Measurements from ENCODE around the gene PRKCE.

PRKCE gene

DNA sequence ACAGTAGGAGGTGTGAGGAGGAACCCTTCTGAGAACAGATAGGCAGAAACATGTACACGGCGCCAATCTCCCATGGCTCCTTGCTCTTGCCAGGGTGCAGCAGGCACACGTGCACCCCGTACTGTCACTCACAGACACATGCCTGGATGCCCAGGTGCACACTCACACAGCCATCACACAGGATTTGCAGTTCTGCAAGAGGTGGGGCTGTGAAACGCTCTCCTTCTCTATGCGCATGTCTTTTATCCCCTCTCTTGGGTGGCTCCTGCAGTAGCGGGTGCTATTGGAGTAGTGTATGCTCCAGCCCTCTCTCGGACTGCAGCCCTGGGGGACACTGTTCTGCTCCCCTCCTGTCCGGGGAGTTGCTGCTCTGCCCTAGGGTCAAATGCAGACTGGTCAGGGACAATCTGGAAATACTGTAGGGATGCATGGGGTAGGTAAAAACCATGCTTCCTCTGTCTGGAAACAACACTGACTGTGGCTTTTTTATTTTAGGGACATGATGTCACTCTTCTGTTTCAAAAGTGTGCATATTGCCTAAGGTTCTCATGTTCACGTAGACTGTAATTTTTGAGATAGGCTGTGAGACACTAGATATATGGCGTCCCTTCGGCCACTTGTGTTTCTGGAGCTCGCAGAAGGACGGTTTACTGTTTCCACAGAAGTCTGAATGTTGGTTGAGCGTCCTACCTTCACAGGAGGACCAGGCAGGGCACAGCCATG, 118.5 kb downstream of the PRKCE start:
- H3K27me3 Mint-ChIP-seq, result no peaks in the 10 kb centered on the region
- no peaks in the 10 kb centered on the region for H3K36me3 Mint-ChIP-seq
- no peaks in the 10 kb centered on the region for H3K9me3 Mint-ChIP-seq (ENCODE audit: low read depth)
- no peak overlapping the region for H3K4me3 Mint-ChIP-seq
- peaks cover 2% of the 10 kb centered on the region for H3K4me1 Mint-ChIP-seq (ENCODE audit: low read depth)
- H3K27ac Mint-ChIP-seq, result no peak overlapping the region

DNA sequence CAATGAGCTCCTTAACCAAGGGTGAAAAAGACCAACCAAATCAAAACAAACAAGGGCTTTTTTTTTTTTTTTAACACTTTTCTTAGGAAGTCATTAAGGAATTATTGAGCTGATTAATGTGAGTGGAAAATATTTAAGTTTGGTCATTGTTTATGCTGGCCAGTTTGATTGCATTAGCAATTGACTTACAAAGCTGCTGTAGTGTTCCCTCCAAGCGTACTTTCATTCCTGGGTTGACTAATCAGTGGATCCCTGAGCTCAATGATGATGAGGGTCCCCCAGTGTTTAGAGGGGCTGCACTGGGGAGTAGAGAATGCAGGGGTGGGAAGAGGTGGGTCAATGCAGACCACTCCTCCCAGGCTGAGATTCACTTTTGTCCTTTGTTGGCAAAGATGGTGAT, 119.3 kb downstream of the PRKCE start:
- H3K4me3 Mint-ChIP-seq, result no peak overlapping the region
- H3K27me3 Mint-ChIP-seq, result no peaks in the 10 kb centered on the region
- no peaks in the 10 kb centered on the region for H3K36me3 Mint-ChIP-seq
- H3K4me1 Mint-ChIP-seq (ENCODE audit: low read depth), result peaks cover 2% of the 10 kb centered on the region
- no peak overlapping the region for H3K27ac Mint-ChIP-seq
- H3K9me3 Mint-ChIP-seq (ENCODE audit: low read depth), result no peaks in the 10 kb centered on the region

DNA sequence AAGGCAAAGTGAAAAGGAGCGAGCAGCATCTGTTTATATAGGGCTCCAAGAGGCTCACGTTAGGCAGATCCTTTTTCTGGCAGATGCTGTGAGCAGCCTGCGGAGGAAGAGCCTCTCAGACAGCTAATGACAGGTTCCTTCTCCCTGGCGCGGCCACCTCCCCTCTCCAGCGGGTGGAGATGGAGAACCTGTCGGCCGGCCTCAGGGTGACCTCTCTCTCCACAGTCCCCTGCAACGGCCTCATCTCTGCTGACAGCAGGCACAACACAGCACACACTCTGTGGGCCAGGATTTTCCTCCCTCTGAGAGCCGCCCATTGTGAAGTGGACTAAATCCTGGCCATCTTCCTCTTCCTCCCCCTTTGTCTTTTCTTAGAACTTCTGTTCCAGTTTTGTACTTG, 119.8 kb downstream of the PRKCE start:
- Mint-ChIP-seq H3K9me3 (ENCODE audit: low read depth) (no peaks in the 10 kb centered on the region), H3K27ac (no peak overlapping the region), H3K36me3 (no peaks in the 10 kb centered on the region), H3K4me3 (no peak overlapping the region), H3K4me1 (ENCODE audit: low read depth) (peaks cover 2% of the 10 kb centered on the region), H3K27me3 (no peaks in the 10 kb centered on the region)

DNA sequence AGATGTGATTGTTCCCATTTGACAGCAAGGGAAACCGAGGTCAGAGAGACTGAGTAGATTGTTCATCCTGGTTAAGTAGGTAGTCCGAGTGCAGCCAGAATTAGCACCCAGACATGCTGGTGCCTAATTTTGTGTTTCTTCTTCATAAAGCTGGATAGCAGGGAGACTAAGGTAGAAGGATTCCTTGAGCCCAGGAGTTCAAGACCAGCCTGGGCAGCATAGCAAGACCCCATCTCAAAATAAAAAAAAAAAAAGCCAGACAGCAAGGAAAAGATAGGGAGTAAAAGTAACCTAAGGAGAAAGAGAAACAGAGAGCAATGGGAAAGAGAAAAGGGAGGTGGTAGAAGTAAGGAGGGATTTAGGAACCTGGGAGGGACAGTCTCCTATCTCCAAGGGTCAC, 120.6 kb downstream of the PRKCE start:
- H3K27me3 Mint-ChIP-seq, result no peaks in the 10 kb centered on the region
- no peak overlapping the region for H3K27ac Mint-ChIP-seq
- H3K36me3 Mint-ChIP-seq, result no peaks in the 10 kb centered on the region
- H3K9me3 Mint-ChIP-seq (ENCODE audit: low read depth), result no peaks in the 10 kb centered on the region
- H3K4me1 Mint-ChIP-seq (ENCODE audit: low read depth), result peaks cover 2% of the 10 kb centered on the region
- H3K4me3 Mint-ChIP-seq, result no peak overlapping the region

DNA sequence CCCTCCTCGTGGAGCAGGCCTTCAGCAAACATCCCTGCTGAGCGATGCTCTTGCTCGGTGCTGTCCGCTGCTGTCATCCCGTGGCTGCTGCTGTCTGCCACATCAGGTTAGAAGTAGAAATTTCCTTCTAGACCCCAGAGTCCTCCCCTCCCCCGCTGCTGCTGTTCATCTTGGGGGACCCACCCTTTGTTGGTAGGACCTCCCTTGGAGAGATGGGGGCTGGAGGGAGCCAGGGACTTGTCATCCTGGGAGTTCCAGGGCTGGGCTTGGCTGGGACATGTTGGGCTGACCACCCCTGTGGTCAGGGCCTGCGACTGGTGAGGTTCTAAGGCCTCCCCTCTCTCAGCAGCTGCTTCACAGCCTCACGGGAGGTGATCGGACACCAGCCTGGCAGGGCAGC, 122.4 kb downstream of the PRKCE start:
- Mint-ChIP-seq H3K27me3 (no peaks in the 10 kb centered on the region), H3K4me1 (ENCODE audit: low read depth) (peaks cover 6% of the 10 kb centered on the region)

DNA sequence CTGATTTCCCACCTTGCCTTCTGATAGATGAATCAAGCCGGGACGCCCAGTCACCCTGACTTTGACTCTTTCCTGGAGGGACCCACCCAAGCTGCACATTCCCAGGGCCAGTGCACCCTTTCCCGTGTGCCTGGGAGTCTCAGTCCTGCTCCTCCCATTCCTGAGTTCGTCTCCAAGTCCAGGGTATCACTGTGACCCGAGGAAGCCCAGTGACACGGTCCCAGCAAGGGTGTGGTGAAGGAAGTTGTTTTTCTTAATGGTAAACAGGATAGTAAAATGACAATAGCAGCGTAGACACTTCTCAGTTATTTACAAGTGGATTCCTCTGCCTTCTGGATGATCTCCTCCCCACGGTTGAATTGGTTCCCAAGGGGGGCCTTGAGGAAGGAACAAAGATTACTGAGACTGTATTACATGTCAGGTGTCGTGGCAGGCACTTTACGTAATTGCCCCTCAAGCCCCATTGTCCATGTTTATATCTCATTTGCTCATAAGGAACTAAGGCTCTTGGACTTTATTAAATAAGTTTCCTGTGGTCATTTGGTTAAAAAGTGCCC, 123.3 kb downstream of the PRKCE start:
- H3K36me3 Mint-ChIP-seq, result no peaks in the 10 kb centered on the region
- no peak overlapping the region for H3K4me3 Mint-ChIP-seq
- H3K9me3 Mint-ChIP-seq (ENCODE audit: low read depth), result no peaks in the 10 kb centered on the region
- peaks cover 4% of the 10 kb centered on the region for H3K4me1 Mint-ChIP-seq (ENCODE audit: low read depth)
- no peaks in the 10 kb centered on the region for H3K27me3 Mint-ChIP-seq
- no peak overlapping the region for H3K27ac Mint-ChIP-seq

More for the DNA sequence above, 122.4 kb downstream of the PRKCE start:
- no peaks in the 10 kb centered on the region for H3K9me3 Mint-ChIP-seq (ENCODE audit: low read depth)
- no peak overlapping the region for H3K27ac Mint-ChIP-seq
- H3K4me3 Mint-ChIP-seq, result no peak overlapping the region
- no peaks in the 10 kb centered on the region for H3K36me3 Mint-ChIP-seq

DNA sequence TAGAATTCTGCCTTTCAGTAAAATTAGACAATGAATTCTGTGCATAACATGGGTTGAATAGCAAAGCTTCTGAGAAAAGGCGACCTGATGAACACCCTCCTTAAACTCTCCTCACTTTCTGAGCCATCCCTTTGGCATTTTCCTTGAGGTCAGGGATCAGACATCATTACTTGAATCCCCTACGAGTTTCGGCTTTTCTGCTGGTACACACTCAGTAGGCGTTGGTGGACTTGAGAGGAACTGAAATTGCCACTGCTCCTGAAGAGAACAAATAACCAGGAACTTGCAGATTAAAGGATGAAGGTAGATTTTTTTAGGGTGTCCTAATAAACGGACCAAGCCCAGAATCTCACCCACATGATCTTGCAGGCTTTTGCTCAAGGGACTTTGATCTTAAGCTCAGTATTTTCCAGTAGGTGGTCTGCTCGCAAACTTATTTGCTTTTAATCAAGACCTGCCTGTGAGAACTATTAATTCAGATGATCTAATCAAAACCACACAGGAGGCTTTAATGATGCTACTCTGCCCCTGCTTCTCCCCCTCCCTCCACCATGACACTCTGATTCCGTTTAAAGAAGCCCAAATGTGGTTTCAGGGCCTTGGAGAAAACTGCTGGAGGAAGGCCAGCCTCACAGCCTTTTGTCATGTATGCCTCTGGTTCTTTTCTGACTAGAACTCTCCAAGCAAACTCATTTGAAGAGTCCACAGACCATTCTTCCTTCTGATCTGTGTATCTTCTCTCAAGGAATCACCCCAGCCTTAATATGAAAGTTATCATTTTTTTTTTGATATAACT, 124.9 kb downstream of the PRKCE start:
- Mint-ChIP-seq H3K36me3 (no peaks in the 10 kb centered on the region), H3K9me3 (ENCODE audit: low read depth) (no peaks in the 10 kb centered on the region), H3K27ac (no peak overlapping the region), H3K4me1 (ENCODE audit: low read depth) (peaks cover 4% of the 10 kb centered on the region), H3K27me3 (no peaks in the 10 kb centered on the region), H3K4me3 (no peak overlapping the region)

DNA sequence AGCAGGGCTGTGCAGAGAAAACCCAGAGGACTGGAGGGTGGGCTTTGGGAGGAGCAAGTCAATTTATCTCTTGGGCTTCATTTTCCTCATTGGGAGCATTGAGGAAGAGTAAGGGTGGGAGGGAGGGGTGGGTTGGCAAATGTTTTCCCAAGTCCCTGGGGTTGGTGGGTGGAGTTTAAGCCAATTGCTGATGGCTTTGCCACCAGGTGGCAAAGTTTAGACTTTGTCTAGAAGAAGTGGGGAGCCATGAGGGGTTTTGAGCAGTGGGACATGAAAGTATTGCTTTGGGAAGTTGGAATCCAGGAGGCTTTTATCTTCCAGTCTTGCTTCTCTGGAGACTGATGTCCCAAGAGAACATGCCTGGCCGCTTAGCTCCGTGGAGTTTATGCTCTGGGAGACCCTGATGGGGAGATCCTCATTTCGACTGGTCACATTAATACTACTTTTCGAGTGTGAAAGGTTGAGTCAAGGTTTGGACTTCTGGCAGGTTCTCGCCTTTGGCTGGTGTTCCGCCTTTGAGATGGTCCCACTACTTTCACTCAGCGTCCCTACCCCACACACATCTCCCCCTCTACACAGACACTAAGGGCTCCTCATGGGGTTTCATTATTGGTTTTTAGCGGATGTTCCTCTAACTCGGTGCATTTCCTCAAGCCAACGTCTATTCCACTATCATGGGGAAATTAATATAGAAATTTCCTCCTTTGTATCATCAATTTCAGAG, 126.7 kb downstream of the PRKCE start:
- Mint-ChIP-seq H3K27ac (no peak overlapping the region), H3K4me3 (no peak overlapping the region), H3K4me1 (ENCODE audit: low read depth) (peaks cover 4% of the 10 kb centered on the region), H3K36me3 (no peaks in the 10 kb centered on the region), H3K9me3 (ENCODE audit: low read depth) (no peaks in the 10 kb centered on the region), H3K27me3 (no peaks in the 10 kb centered on the region)

DNA sequence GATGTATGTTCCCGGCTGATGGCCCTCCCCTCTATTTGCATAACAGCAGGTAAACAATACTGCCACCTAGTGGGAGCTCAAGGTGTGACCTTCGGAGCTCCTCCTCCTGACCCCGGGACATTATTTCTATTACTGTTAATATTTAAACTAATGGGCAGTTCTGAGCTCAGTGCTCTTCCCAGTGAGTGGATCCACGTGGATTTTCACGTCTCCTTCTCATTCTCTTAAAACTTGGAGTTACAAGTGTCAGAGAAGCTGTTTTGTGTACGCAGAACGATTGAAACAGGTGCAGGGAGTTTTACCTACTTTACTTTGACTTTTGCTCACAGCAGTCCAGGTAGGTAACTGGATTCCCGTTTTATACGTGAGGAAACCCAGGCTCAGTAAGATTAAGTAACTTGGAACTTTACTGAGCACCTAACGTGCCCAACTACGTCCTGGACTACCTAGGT, 127.3 kb downstream of the PRKCE start:
- Mint-ChIP-seq H3K27me3 (no peaks in the 10 kb centered on the region), H3K36me3 (no peaks in the 10 kb centered on the region), H3K9me3 (ENCODE audit: low read depth) (no peaks in the 10 kb centered on the region), H3K4me3 (no peak overlapping the region), H3K4me1 (ENCODE audit: low read depth) (peaks cover 4% of the 10 kb centered on the region), H3K27ac (no peak overlapping the region)

DNA sequence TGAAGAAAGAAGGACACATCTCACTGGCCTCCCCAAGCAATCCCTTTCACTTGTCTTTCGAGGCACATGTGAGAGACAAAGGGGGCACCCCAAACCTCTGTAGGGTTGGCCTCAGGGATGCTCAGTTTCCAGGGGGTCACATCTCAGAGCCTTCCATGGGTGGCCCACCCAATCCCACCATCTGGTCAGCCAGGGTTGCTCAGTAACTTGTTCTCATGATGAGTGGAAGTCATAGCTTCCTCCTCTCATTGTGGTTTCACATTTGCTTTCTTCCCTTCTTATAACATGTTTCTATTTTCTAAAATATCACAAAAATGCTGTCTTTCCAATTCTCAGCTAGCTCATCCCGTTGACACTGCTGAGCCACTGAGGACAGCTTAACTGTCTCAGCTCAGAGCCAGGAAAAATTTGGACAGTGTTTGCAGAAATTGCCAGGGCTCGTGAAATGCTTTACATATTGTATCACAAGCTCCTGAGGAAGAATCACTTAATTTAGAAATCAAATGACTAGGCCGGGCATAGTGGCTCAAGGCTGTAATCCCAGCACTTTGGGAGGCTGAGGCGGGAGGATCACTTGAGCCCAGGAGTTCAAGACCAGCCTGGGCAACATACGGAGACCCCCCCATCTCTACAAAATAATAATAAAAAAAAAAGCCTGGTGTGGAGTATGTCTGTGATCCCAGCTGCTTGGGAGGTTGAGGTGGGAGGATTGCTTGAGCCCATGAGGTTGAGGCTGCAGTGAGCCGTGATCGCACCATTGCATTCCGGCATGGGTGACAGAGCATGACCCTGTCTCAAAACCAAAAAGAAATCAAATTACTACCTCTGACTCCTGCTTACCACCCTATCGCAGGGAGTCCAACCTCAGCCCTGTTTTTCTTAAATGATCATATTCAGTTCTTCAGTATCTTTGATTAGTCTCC, 129.3 kb downstream of the PRKCE start:
- Mint-ChIP-seq H3K36me3 (no peaks in the 10 kb centered on the region), H3K9me3 (ENCODE audit: low read depth) (no peaks in the 10 kb centered on the region), H3K27ac (no peak overlapping the region), H3K4me1 (ENCODE audit: low read depth) (peaks cover 4% of the 10 kb centered on the region), H3K27me3 (no peaks in the 10 kb centered on the region), H3K4me3 (no peak overlapping the region)

DNA sequence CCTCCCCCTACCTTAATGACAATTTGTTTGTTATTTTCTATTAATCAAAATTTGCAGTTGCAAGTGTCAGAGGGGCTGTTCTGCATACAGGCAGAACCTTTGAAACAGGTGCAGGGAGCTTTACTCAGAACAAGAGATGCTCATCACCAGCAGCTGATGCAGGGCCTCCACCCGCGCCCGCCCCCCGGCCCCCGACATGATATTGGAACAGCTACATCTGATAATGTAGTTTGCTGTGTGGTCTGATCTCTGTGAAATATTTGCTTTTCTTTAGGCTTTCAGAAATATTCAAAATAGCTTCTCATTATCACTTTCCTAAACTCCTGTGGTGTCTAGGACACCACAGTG, 130.0 kb downstream of the PRKCE start:
- Mint-ChIP-seq H3K9me3 (ENCODE audit: low read depth) (no peaks in the 10 kb centered on the region), H3K36me3 (no peaks in the 10 kb centered on the region), H3K27ac (no peak overlapping the region), H3K4me3 (no peak overlapping the region), H3K4me1 (ENCODE audit: low read depth) (peaks cover 9% of the 10 kb centered on the region), H3K27me3 (no peaks in the 10 kb centered on the region)

DNA sequence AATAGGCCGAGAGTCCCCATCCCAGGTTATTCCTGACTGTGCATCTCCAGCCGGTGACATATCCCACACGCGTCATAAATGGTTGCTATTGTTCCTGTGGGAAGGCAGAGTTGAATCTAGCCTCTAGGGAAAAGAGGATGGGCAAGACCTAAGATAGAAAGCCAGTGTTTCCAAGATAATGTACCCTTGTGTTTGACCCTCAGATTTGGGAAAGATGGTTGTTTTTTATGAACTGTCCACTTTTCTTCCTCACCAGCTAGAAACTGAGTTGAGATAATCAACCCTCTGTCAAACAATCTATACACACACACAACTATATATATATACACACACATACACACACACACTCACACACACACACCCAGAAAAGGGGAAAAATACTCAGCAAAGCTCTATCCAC, 131.0 kb downstream of the PRKCE start:
- Mint-ChIP-seq H3K9me3 (ENCODE audit: low read depth) (no peaks in the 10 kb centered on the region), H3K27ac (no peak overlapping the region), H3K4me1 (ENCODE audit: low read depth) (peaks cover 9% of the 10 kb centered on the region), H3K4me3 (no peak overlapping the region), H3K27me3 (no peaks in the 10 kb centered on the region), H3K36me3 (no peaks in the 10 kb centered on the region)

DNA sequence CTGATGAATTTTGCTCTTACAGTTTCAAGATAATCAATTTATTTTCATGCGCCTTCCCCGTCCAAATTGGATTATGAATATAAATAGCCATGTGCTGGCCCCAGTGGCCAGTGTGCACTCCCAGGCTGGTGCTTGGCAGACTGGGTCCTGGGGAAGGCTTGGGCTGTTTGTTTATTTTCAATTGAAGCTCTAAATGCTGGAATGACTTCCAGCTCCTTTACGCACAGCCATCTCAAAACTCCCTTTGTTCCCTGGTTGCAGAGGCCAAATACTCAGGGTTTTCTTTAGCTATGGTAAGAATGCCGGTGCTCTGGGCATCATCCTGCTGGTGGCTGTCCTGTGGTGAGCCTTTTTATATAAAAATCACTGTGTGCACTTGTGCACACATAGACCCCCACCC, 131.5 kb downstream of the PRKCE start:
- Mint-ChIP-seq H3K4me3 (no peak overlapping the region), H3K27ac (no peak overlapping the region), H3K27me3 (no peaks in the 10 kb centered on the region), H3K4me1 (ENCODE audit: low read depth) (peaks cover 9% of the 10 kb centered on the region), H3K36me3 (no peaks in the 10 kb centered on the region), H3K9me3 (ENCODE audit: low read depth) (no peaks in the 10 kb centered on the region)

Measured in activated naive CD8-positive, alpha-beta T cell (primary cell).